ENCODE measurements around the gene CACNA1C.

Gene CACNA1C

DNA sequence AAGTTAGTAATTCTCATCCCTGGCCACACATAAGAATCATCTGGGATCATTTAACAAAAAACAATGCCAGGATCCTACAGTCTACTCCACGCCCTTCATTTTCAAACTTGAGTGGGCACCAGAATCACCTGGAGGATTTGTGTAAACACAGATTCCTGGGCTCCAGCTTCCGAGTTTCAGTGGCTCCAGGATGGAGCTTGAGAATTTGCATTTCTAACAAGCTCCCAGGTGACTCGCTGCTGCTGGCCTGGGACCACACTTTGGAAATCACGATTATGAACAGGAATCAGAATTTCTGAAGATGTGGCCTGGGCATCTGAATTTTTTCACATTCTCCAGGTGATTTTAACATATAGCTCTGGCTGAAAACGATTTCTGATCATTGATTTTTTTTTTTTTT, 234.8 kb downstream of the CACNA1C start:
- H3K4me1 ChIP-seq (ENCODE audit: control insufficient read depth in 2 of 2, insufficient read depth in 2 of 2, low read length in 2 of 2): peaks cover 7 to 8% of the 10 kb centered on the region in 2 donors
- H3K9me3 ChIP-seq (ENCODE audit: control insufficient read depth in 2 of 2, low read length in 2 of 2): no peaks in the 10 kb centered on the region
- H3K9ac ChIP-seq (ENCODE audit: low read depth in 1 of 2, low read length in 2 of 2): no peak overlapping the region
- no peak overlapping the region for H3K4me3 ChIP-seq (ENCODE audit: low read length in 2 of 2)
- H3K27ac ChIP-seq (ENCODE audit: low read depth in 2 of 2, low read length in 2 of 2): no peak overlapping the region
- H3K27me3 ChIP-seq (ENCODE audit: control insufficient read depth in 2 of 2, insufficient read depth in 2 of 2, low read length in 2 of 2): no peaks in the 10 kb centered on the region
- H3K36me3 ChIP-seq (ENCODE audit: control insufficient read depth in 2 of 2, insufficient read depth in 2 of 2, low read length in 2 of 2): no peaks in the 10 kb centered on the region

GRCh38 chr12:2288001-2288400, 235.2 kb downstream of the CACNA1C start:
- Histone ChIP-seq H3K36me3 (ENCODE audit: control insufficient read depth in 2 of 2, insufficient read depth in 2 of 2, low read length in 2 of 2) (no peaks in the 10 kb centered on the region), H3K9me3 (ENCODE audit: control insufficient read depth in 2 of 2, low read length in 2 of 2) (no peaks in the 10 kb centered on the region), H3K4me3 (ENCODE audit: low read length in 2 of 2) (no peak overlapping the region), H3K27ac (ENCODE audit: low read depth in 2 of 2, low read length in 2 of 2) (no peak overlapping the region), H3K4me1 (ENCODE audit: control insufficient read depth in 2 of 2, insufficient read depth in 2 of 2, low read length in 2 of 2) (peaks cover 6 to 7% of the 10 kb centered on the region in 2 donors), H3K9ac (ENCODE audit: low read depth in 1 of 2, low read length in 2 of 2) (no peak overlapping the region), H3K27me3 (ENCODE audit: control insufficient read depth in 2 of 2, insufficient read depth in 2 of 2, low read length in 2 of 2) (no peaks in the 10 kb centered on the region)

- Histone ChIP-seq H3K27ac (ENCODE audit: low read depth in 2 of 2, low read length in 2 of 2) (no peak overlapping the region), H3K9ac (ENCODE audit: low read depth in 1 of 2, low read length in 2 of 2) (no peak overlapping the region), H3K4me1 (ENCODE audit: control insufficient read depth in 2 of 2, insufficient read depth in 2 of 2, low read length in 2 of 2) (peaks cover 6 to 7% of the 10 kb centered on the region in 2 donors)
Observed at GRCh38 chr12:2288471-2288870, 235.7 kb downstream of the CACNA1C start.

GRCh38 chr12:2288875-2289274, 236.1 kb downstream of the CACNA1C start:
- Histone ChIP-seq H3K36me3 (ENCODE audit: control insufficient read depth in 2 of 2, insufficient read depth in 2 of 2, low read length in 2 of 2) (no peaks in the 10 kb centered on the region), H3K27ac (ENCODE audit: low read depth in 2 of 2, low read length in 2 of 2) (no peak overlapping the region), H3K4me1 (ENCODE audit: control insufficient read depth in 2 of 2, insufficient read depth in 2 of 2, low read length in 2 of 2) (peaks cover 6 to 7% of the 10 kb centered on the region in 2 donors), H3K9ac (ENCODE audit: low read depth in 1 of 2, low read length in 2 of 2) (no peak overlapping the region), H3K4me3 (ENCODE audit: low read length in 2 of 2) (no peak overlapping the region), H3K27me3 (ENCODE audit: control insufficient read depth in 2 of 2, insufficient read depth in 2 of 2, low read length in 2 of 2) (no peaks in the 10 kb centered on the region), H3K9me3 (ENCODE audit: control insufficient read depth in 2 of 2, low read length in 2 of 2) (no peaks in the 10 kb centered on the region)

More at GRCh38 chr12:2288471-2288870, 235.7 kb downstream of the CACNA1C start:
- H3K4me3 ChIP-seq (ENCODE audit: low read length in 2 of 2): no peak overlapping the region
- no peaks in the 10 kb centered on the region for H3K27me3 ChIP-seq (ENCODE audit: control insufficient read depth in 2 of 2, insufficient read depth in 2 of 2, low read length in 2 of 2)
- H3K9me3 ChIP-seq (ENCODE audit: control insufficient read depth in 2 of 2, low read length in 2 of 2): no peaks in the 10 kb centered on the region
- H3K36me3 ChIP-seq (ENCODE audit: control insufficient read depth in 2 of 2, insufficient read depth in 2 of 2, low read length in 2 of 2): no peaks in the 10 kb centered on the region

DNA sequence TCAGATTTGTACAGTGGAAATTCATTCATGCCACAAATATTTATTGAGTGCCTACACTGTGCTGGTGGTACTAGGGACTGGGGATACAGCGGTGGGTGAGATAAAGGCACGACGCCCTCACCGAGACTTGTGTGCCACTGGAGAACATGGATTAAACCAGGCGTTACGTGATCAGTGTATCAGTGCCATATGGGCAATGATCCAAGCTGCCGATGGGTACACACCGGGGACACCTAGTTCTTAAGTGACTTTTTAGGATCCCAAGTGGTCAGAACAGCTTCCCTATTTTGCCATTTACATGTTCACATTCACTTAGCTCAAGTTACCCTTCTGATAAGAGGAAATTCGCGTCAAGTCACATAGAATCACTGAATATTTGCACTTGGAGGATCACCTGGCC, 236.7 kb downstream of the CACNA1C start:
- no peak overlapping the region for H3K9ac ChIP-seq (ENCODE audit: low read depth in 1 of 2, low read length in 2 of 2)
- H3K4me1 ChIP-seq (ENCODE audit: control insufficient read depth in 2 of 2, insufficient read depth in 2 of 2, low read length in 2 of 2): peaks cover 4 to 6% of the 10 kb centered on the region in 2 donors
- no peaks in the 10 kb centered on the region for H3K9me3 ChIP-seq (ENCODE audit: control insufficient read depth in 2 of 2, low read length in 2 of 2)
- H3K27me3 ChIP-seq (ENCODE audit: control insufficient read depth in 2 of 2, insufficient read depth in 2 of 2, low read length in 2 of 2): no peaks in the 10 kb centered on the region
- no peak overlapping the region for H3K4me3 ChIP-seq (ENCODE audit: low read length in 2 of 2)
- H3K27ac ChIP-seq (ENCODE audit: low read depth in 2 of 2, low read length in 2 of 2): no peak overlapping the region
- H3K36me3 ChIP-seq (ENCODE audit: control insufficient read depth in 2 of 2, insufficient read depth in 2 of 2, low read length in 2 of 2): no peaks in the 10 kb centered on the region

DNA sequence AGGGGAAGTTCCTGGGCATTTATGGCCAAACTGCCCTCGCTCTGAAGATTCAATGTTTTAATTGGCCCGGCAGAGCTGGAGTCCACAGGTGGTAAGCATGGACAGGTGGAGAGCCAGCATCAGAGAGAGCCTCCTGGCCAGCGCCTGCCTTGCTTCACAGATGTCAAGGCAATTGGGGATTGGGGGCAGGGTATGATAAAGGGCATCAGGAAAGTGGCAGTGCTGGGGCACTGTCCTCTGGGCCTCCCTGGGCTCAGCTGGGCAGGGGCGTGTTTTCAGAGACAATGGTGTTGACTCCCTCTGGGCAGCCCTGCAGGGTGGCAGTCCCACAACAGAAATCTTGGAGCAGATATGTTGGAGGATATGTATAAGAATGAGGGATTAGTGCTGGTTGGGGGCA, 237.3 kb downstream of the CACNA1C start:
- H3K4me3 ChIP-seq (ENCODE audit: low read length in 2 of 2): no peak overlapping the region
- no peak overlapping the region for H3K9ac ChIP-seq (ENCODE audit: low read depth in 1 of 2, low read length in 2 of 2)
- peaks cover 0 to 6% of the 10 kb centered on the region in 2 donors for H3K4me1 ChIP-seq (ENCODE audit: control insufficient read depth in 2 of 2, insufficient read depth in 2 of 2, low read length in 2 of 2)
- H3K9me3 ChIP-seq (ENCODE audit: control insufficient read depth in 2 of 2, low read length in 2 of 2): no peaks in the 10 kb centered on the region
- H3K27ac ChIP-seq (ENCODE audit: low read depth in 2 of 2, low read length in 2 of 2): no peak overlapping the region
- H3K27me3 ChIP-seq (ENCODE audit: control insufficient read depth in 2 of 2, insufficient read depth in 2 of 2, low read length in 2 of 2): no peaks in the 10 kb centered on the region
- H3K36me3 ChIP-seq (ENCODE audit: control insufficient read depth in 2 of 2, insufficient read depth in 2 of 2, low read length in 2 of 2): no peaks in the 10 kb centered on the region

GRCh38 chr12:2290516-2291065, 237.8 kb downstream of the CACNA1C start:
- no peak overlapping the region for H3K9ac ChIP-seq (ENCODE audit: low read depth in 1 of 2, low read length in 2 of 2)
- H3K4me1 ChIP-seq (ENCODE audit: control insufficient read depth in 2 of 2, insufficient read depth in 2 of 2, low read length in 2 of 2): peaks cover 0 to 6% of the 10 kb centered on the region in 2 donors
- no peak overlapping the region for H3K27ac ChIP-seq (ENCODE audit: low read depth in 2 of 2, low read length in 2 of 2)

DNA sequence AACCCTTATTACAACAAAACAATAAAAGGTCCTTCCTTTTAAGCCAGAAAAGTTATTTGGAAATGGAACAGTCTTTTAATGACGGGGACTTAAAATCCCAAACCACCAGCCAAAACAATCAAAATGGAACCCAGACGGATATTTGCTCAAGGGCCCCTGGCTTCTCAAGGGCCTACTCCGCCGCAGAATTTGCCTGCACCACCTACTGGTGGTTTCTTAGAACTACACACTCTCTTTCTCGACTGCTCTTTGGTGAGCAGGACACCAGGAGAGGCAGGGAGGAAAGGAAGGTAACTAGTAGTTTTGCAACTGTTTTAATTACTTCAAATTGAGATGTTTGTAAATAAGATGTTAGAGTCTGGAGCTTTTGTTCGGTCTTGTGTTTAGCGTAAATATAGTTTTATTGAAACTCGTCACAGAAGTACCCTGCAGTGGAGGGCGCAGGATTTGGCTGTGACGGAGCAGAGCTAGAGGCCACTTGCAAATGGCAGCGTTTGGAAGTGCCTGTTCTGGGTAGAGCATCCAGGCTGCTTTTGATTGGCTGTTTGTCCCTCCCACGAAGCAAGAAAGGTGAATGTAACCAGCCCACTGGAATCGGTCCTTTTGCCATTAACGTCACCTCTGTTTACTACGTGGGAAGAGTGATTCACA, 238.5 kb downstream of the CACNA1C start:
- Histone ChIP-seq H3K27me3 (ENCODE audit: control insufficient read depth in 2 of 2, insufficient read depth in 2 of 2, low read length in 2 of 2) (no peaks in the 10 kb centered on the region), H3K9ac (ENCODE audit: low read depth in 1 of 2, low read length in 2 of 2) (no peak overlapping the region), H3K36me3 (ENCODE audit: control insufficient read depth in 2 of 2, insufficient read depth in 2 of 2, low read length in 2 of 2) (no peaks in the 10 kb centered on the region), H3K4me1 (ENCODE audit: control insufficient read depth in 2 of 2, insufficient read depth in 2 of 2, low read length in 2 of 2) (peaks cover 0 to 3% of the 10 kb centered on the region in 2 donors), H3K9me3 (ENCODE audit: control insufficient read depth in 2 of 2, low read length in 2 of 2) (no peaks in the 10 kb centered on the region), H3K4me3 (ENCODE audit: low read length in 2 of 2) (no peak overlapping the region), H3K27ac (ENCODE audit: low read depth in 2 of 2, low read length in 2 of 2) (no peak overlapping the region)

More at GRCh38 chr12:2290516-2291065, 237.8 kb downstream of the CACNA1C start:
- Histone ChIP-seq H3K4me3 (ENCODE audit: low read length in 2 of 2) (no peak overlapping the region), H3K27me3 (ENCODE audit: control insufficient read depth in 2 of 2, insufficient read depth in 2 of 2, low read length in 2 of 2) (no peaks in the 10 kb centered on the region), H3K9me3 (ENCODE audit: control insufficient read depth in 2 of 2, low read length in 2 of 2) (no peaks in the 10 kb centered on the region), H3K36me3 (ENCODE audit: control insufficient read depth in 2 of 2, insufficient read depth in 2 of 2, low read length in 2 of 2) (no peaks in the 10 kb centered on the region)

GRCh38 chr12:2291947-2292346, 239.2 kb downstream of the CACNA1C start:
- Histone ChIP-seq H3K9ac (ENCODE audit: low read depth in 1 of 2, low read length in 2 of 2) (no peak overlapping the region), H3K36me3 (ENCODE audit: control insufficient read depth in 2 of 2, insufficient read depth in 2 of 2, low read length in 2 of 2) (no peaks in the 10 kb centered on the region), H3K4me1 (ENCODE audit: control insufficient read depth in 2 of 2, insufficient read depth in 2 of 2, low read length in 2 of 2) (no peaks in the 10 kb centered on the region), H3K9me3 (ENCODE audit: control insufficient read depth in 2 of 2, low read length in 2 of 2) (no peaks in the 10 kb centered on the region), H3K27me3 (ENCODE audit: control insufficient read depth in 2 of 2, insufficient read depth in 2 of 2, low read length in 2 of 2) (no peaks in the 10 kb centered on the region), H3K27ac (ENCODE audit: low read depth in 2 of 2, low read length in 2 of 2) (no peak overlapping the region), H3K4me3 (ENCODE audit: low read length in 2 of 2) (no peak overlapping the region)

DNA sequence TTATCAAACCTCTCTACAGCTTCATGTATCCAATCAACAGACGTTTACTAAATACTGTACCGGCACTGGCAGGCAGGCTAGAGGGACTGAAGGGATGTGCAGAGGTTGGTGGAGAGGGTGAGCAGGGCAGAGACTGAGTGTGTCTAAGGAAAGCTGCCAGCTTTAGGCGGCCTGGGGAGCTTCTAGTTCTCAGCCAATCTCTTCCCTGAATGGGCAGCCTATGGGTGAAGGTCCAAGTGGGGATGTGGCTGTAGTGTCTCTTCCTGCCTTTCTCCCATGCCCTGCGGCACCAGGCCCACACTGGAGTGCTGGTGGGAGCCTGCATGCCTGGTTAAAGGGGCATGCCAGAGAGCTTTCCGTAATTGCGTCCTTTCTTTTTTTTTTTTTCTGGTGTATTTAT, 239.8 kb downstream of the CACNA1C start:
- Histone ChIP-seq H3K27ac (ENCODE audit: low read depth in 2 of 2, low read length in 2 of 2) (no peak overlapping the region), H3K9me3 (ENCODE audit: control insufficient read depth in 2 of 2, low read length in 2 of 2) (no peaks in the 10 kb centered on the region)

More for the DNA sequence above, 239.8 kb downstream of the CACNA1C start:
- H3K27me3 ChIP-seq (ENCODE audit: control insufficient read depth in 2 of 2, insufficient read depth in 2 of 2, low read length in 2 of 2): no peaks in the 10 kb centered on the region
- H3K4me3 ChIP-seq (ENCODE audit: low read length in 2 of 2): no peak overlapping the region
- no peaks in the 10 kb centered on the region for H3K36me3 ChIP-seq (ENCODE audit: control insufficient read depth in 2 of 2, insufficient read depth in 2 of 2, low read length in 2 of 2)
- H3K9ac ChIP-seq (ENCODE audit: low read depth in 1 of 2, low read length in 2 of 2): no peak overlapping the region
- no peaks in the 10 kb centered on the region for H3K4me1 ChIP-seq (ENCODE audit: control insufficient read depth in 2 of 2, insufficient read depth in 2 of 2, low read length in 2 of 2)
